NCI-H446 treated with DMSO at 0.1 percent for 48 hours (cell line): Measurements from ENCODE around the gene OLR1.
"Not testable (repeated sequence)": the region's sequence is repeated elsewhere in the genome, so short reads cannot be mapped to it uniquely, and the experiment has no call there.

Source experiments
- DNase-seq: peaks from one replicate; lab custom pipeline; 2025; lab: John Stamatoyannopoulos, UW

OLR1 gene

DNA sequence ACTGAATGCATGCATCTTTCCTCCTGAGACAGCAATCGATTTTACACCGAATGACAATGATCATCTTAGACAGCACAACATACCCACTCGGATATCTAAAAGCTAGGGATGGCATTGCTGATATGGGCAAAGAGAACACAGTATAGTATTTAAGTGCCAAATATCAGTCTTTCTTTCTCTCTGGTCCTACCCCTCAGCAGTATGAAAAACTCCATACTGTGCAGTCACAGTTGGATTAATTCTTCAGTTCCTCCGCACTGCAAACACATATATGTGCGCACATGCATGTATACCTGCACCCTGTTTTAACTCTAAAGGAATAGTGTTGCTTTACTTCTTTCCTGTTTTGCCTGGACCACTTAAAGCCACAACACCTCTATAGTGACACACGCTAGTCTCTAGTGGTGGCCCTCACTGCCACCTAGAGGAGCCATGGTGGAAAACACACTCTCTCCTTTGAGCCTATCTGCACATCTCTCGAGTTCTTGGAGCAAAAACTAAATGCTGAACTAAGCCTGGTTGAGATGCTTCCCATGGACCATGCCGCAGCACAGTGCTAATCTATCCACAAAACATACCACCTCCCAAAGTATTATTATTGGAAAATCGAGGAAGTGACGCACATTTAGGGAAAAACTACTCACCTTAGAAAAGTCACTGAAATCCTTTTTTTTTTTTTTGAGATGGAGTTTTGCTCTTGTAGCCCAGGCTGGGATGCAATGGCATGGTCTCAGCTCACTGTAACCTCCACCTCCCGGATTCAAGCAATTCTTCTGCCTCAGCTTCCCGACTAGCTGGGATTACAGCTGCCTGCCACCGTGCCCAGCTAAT lies 18.8 kb upstream of the OLR1 start:
- no peak for DNase-seq

DNA sequence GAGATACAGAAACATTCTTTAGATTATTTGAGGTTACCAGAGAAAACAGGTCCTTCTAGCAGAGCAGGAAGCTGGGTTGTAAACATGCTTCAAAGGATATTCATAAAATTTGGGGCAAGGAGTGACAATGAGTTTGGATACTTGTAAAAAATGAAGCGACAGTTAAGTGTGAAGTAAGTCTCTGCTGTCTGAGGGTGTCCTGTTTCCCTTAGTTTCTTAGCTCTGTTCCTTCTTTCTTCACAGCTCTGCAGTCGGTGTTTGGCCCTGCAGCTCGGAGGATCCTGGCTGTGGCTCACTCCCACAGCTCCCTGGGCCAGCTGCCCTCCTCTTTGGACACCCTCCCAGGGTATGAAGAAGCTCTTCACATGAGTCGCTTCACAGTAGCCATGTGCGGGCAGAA lies 17.7 kb upstream of the OLR1 start:
- no peak for DNase-seq

DNA sequence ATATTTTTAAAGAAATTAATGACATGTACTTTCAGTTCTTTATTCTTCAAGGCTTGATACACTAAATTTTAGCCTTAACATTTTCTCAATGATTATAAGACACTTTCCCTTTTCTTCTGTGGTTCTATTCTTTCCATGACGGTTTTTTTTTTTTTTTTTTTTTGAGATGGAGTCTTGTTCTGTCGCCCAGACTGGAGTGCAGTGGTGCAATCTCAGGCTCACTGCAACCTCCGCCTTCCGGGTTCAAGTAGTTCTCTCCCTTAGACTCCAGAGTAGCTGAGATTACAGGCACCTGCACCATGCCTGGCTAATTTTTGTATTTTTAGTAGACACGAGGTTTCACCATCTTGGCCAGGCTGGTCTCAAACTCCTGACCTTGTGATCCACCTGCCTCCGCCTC lies 15.0 kb upstream of the OLR1 start:
- not testable (repeated sequence) for DNase-seq

- no peak for DNase-seq
These were observed 14.4 kb upstream of the OLR1 start for GRCh38 chr12:10186299-10186698.

- DNase-seq, result no peak
These were observed 12.4 kb upstream of the OLR1 start for GRCh38 chr12:10184261-10184843.

DNA sequence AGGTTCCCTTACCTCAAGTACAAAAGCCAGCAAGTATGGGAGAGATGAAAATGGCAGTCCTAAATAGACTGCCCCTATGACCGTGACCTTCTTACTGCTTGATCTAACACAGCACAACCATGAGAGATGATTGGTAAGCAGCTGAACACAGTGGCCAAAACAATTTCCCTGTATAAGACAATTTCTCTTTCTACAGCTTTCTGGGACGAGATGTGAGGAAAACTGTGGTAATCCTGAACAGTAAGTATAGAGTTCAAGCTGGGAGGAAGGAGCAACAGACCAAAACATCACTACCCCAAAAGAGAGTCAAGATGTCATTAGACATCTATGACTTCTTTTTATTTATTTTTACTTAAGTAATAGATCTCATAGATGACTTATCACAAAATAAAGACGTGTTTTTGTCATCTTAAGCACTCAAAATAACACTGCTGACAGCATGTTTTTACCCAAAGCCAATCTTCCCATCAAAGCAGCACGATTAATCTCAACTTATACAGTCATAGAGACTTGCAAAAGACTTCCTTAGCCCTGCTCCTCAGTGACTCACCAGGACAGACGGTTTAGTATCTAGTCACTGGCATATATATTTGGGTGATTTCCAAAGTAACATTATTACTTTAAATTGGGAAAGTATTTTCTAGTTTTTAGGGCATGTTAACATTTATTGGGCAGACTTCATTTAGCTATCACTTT lies 10.6 kb upstream of the OLR1 start:
- DNase-seq, result no peak

GRCh38 chr12:10179776-10180181 lies 7.8 kb upstream of the OLR1 start:
- DNase-seq, result no peak

GRCh38 chr12:10178821-10179220 lies 6.9 kb upstream of the OLR1 start, which contains the start of gene TMEM52B:
TSS of gene TMEM52B (plus strand) at chr12:10179032. CDS start at chr12:10179575, 543 bp downstream.
- no peak for DNase-seq

GRCh38 chr12:10175846-10176636 lies 4.1 kb upstream of the OLR1 start:
- no peak for DNase-seq

GRCh38 chr12:10174986-10175614 lies 3.2 kb upstream of the OLR1 start:
- no peak for DNase-seq

GRCh38 chr12:10170216-10170615 lies 1.7 kb downstream of the OLR1 start:
- no peak for DNase-seq

DNA sequence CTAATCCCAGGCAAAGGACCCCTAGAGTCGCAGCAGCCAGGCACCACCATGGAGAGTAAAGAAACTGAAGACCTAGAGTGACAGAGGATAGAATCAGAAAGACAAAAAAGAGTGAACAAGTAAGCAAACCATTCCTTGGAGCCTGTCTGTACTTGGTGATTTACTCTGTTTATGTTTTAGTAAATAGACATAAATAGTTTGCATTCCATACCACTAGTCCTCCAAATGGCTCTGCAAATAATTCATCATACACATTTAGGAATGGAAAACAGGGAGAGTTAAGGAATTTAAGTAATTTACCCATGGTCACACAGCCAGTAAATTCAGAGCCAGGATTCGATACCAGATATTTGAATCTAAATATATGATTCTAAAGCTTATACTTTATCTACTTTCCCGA lies 2.8 kb downstream of the OLR1 start:
- no peak for DNase-seq

GRCh38 chr12:10167599-10167998 lies 4.3 kb downstream of the OLR1 start:
- no peak for DNase-seq

DNA sequence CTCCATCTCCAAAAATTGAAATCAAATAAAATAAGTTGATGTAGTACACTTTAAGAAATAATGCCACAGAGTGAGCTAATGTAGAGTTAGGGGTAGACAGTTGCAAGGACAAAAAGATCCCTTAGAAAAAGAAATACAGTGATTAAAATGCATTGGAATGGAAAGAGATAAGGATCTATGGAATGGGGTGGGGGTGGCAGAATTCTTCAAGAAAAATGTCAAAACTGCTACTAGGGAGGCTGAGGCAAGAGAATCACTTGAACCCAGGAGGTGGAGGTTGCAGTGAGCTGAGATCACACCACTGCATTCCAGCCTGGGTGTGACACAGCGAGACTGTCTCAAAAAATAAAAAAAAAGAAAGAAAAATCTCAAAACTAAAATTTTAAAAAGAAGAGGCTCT lies 6.5 kb downstream of the OLR1 start:
- DNase-seq, result no peak

DNA sequence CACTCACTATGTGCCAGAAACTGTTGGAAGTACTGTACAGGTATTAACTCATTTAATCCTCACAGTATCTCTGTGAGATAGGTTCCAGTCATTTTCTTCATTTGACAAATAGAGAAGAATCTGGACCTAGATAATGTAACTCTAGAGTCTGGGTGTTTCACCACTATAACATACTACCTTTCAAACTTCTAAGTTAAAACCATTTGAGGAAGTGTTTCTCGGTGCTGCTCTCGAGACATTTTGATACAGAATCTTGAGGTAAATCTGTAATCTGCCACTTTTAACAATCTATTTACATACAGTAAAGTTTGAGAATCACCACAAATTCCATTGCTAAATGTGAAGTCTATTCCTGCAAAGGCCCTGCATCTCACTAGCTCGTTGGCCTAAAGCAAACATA lies 8.8 kb downstream of the OLR1 start:
- no peak for DNase-seq

DNA sequence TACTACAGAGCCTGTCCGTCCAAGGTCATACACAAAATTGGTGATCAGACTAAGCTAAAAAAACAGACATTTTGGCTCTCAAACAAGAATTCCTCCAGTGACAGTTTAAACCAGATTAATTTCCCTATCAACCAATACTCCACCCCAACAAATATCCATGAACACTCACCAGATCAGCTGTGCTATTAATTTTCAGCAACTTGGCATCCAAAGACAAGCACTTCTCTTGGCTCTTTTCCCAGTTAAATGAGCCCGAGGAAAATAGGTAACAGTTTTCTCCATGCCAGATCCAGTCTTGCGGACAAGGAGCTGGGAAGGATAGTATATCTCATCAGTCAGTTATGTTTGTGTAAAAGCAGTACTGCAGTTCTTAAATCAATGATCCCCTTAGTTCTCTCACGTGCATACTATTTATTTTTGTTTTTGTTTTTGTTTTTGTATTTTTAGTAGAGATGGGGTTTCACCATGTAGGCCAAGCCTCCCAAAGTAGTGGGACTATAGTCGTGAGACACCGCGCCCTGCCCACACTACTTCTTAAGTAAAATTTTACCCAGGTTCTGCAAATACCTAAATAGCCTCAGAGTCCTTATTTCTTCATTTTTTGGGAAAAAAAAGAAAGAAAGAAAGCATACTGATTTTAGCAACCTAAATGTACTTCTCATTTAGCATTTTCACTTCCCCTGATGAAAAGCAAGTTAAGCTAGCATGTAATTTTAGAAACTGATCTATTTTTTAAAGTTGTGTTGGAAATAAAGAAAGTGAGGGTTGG lies 11.1 kb downstream of the OLR1 start:
- no peak for DNase-seq

DNA sequence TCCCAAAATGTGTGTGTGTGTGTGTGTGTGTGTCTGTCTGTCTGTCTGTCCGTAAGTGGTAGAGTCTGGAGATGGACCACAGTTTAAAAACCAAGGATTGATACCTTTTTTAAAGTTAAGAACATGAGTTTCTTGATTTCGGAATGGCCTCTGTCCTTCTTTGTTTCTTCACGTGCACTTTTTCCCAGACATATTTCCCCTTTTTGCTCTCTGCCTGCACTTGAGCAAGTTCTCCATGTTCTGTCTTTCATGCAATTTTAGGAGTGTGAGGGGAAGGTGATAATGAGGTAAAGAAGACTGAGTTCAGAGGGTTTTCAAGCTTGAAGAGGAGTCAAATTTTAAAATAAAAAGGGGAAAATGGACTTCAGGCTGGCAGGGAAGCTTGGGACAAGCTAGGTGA lies 12.7 kb downstream of the OLR1 start:
- no peak for DNase-seq

DNA sequence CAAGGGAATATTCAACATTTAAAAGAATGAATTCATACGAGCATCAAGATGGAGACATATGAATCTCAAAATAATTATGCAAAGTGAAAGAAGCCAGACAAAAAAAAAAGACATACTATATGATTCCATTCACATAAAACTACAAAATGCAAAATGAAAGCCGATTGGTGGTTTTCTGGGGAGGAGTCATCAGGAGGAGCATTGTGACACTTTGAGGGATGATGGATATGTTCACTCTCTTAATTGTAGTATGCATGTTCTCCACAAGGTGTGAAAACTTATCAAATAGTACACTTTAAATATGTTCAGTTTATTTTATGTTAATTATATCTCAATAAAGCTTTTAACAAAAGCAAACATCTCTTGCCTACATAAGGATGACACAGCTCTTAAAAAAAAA lies 13.5 kb downstream of the OLR1 start:
- no peak for DNase-seq

DNA sequence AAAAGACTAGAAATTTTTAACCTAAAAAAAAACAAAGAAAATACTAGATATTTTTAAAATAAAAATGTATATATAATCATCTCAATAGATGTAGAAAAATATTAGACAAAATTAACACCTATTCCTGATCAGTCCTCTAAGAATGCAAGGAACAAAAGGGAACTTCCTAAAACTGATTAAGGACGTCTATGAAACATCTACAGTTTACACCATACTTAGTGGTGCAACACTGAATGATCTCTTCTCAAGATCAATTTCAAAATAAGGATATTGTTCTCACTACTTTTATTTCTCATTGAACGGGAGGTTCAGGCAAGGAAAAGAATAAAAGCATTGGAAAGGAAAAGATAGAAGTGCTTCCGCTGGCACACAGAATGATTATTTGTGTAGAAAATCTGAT lies 16.0 kb downstream of the OLR1 start:
- DNase-seq, result no peak

GRCh38 chr12:10154145-10154496 lies 17.8 kb downstream of the OLR1 start:
- DNase-seq, result no peak
